HG03520 (cell line): ENCODE measurements around the gene TOMM6.
"Not testable (repeated sequence)": the region's sequence is repeated elsewhere in the genome, so short reads cannot be mapped to it uniquely, and the experiment has no call there.

Experiments
- ATAC-seq: cut with Tn5 transposase; IDR thresholded peaks from one replicate; pipeline ENCODE4 v1.9.1; 2021; ENCODE audit warnings: mild to moderate bottlenecking, moderate library complexity; ENCODE audit not compliant: unreplicated experiment

Gene TOMM6

GRCh38 chr6:41759905-41760579 lies 27.5 kb upstream of the TOMM6 start:
- no peak for ATAC-seq

- no peak for ATAC-seq
Observed at GRCh38 chr6:41763470-41763869, 24.0 kb upstream of the TOMM6 start.

DNA sequence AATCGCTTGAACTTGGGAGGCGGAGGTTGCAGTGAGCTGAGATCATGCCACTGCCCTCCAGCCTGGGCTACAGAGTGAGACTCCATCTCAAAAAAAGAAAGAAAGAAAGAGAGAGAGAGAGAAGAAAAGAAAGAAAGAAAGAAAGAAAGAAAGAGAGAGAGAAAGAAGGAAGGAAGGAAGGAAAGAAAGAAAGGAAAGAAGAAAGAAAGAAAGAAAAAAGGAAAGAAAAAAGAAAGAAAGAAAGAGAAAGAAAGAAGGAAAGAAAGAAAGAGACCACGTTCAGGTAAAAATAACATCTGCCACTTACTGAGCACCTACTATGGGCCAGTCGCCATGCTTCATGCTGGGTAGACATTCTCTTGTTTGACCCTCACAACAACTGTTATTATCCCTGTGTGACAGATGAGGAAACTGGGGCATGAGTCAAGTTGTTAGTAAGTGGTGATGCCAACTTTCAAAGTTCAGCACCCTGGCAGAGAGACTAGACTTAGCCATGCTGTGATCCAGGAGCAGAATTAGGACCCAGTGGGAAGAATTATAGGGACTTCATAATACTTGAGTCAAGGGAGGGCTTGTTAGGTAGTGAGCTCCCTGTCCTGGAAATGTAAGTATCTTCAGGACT lies 21.3 kb upstream of the TOMM6 start:
- not testable (repeated sequence) for ATAC-seq

GRCh38 chr6:41767112-41767833 lies 20.2 kb upstream of the TOMM6 start:
- ATAC-seq, result no peak

DNA sequence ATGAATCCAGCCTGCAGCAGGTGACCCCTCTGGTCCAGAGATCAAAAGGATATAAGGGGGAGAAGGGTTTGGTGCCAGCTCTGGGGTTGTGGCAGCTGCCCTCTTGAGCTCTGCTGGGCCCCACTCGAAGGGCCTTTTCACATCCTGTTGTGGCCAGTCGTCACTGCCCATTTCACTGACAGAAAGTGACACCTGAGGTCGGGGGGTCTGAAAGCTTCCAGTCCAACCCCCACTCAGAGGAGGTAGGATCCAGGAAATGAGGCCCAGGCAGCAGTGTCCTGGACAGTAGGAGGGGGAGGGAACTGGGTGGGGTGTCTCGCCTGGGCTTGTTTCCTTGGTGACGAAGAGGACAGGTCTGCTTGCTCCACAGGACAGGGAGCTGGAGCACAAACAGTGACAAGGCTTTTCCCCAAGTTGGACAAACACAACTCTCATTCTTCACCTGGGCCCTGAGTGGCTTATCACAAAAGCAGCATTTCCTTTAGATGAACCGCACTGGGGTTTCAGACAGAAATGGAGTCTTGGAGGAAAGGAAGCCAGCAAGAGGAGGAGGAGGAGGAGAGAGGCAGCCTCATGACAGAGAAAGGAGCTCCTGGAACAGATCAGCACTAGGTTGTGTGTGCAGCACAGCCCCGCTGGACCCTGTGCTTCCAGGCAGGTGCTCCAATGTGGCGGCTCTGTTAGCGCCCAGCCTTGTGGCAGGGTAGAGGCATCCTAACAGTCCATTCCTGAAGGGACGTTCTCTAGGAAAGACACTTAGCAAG lies 18.8 kb upstream of the TOMM6 start:
- ATAC-seq, result no peak

GRCh38 chr6:41769376-41769775 lies 18.1 kb upstream of the TOMM6 start:
- no peak for ATAC-seq

DNA sequence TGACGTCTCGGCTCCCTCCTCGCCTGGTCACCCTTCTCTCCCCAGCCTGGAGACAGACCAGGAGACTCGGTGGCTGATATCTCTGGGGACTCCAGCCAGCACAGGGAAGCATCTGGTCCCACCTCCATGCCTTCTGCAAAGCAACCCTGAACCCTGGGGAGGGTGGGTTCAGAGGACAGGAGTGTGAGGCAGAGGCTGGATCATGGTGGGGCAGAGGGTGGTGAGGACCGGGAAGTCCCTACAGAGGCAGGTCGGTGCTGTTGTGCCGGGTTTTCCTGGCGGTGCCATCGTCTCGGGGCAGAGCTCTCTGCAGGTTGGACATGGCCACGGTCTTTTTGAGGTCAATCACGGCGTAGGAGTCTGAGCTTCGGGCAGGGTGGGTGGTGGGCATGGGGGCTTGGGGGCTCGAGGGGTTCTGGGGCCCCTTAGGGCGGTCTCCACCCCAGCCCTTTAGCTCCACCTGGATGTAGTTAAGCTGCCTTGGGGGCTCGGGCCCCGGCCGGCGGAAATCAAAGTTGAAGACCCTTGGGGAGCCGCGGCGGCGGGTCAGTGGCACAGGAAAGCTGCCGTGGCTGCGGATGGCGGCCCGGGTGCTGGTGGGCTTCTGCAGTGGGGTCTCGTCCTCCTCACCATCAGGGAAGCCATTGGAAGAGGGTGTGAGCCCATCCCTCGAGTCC lies 17.0 kb upstream of the TOMM6 start:
- ATAC-seq, result no peak

- no peak for ATAC-seq
Observed at GRCh38 chr6:41771058-41771983, 16.2 kb upstream of the TOMM6 start.

DNA sequence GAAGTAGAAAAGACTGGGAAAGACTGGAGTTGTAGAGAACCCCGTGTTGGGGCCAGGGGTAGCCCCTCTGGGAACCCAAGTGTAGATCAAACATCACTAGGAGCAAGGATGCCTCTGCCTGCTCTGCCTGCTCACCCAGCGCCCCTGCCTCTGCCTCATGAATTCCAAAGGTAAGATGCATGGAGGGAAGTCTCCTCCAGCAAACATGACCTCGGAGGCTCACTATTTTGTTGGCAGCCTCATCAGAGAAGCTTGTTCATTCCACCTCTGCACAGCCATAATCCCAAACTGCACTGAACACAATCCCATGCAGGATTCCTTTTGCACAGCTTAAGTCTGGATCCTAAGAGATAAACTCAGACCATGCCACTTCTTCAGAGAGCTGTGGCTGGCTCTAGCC lies 12.7 kb upstream of the TOMM6 start:
- ATAC-seq, result no peak

- ATAC-seq, result no peak
Observed at GRCh38 chr6:41775293-41775882, 12.1 kb upstream of the TOMM6 start.

DNA sequence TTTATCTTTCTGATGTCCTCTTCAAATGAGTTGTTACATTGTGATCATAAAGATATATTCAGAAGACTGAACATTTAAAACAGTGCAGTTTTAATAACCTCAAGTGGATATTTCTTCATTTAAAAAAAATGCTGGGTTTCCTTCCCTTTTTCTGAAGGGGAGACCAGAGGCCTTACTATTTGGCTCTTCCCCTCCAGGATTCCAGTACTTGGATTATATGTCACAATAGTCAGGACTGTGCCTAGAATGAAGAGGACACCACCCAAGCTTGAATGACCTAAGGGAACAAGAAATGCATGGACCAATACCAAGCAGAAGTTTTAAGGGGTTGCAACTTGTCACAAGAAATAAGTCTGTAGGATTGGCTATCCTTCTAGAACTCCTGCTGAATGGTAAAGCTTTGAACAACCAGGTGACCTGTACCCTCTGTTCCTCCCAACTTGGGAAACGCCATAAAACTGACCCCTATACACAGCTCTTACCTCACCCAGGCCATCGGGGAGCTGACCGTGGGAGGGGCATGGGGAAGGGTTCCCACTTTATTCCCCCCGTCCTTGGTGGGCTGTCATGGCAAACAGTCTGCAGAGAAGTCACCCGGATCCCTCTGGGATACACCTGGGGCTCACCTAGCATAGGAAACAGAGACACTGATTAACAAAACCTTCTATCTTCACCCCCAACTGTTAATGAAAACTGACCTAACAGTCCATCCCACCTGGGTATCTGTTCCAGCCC lies 9.8 kb upstream of the TOMM6 start:
- ATAC-seq, result no peak

- ATAC-seq, result no peak
Observed at GRCh38 chr6:41778895-41779294, 8.6 kb upstream of the TOMM6 start.

GRCh38 chr6:41779336-41779735 lies 8.2 kb upstream of the TOMM6 start:
- peak; percentile 2 for ATAC-seq

DNA sequence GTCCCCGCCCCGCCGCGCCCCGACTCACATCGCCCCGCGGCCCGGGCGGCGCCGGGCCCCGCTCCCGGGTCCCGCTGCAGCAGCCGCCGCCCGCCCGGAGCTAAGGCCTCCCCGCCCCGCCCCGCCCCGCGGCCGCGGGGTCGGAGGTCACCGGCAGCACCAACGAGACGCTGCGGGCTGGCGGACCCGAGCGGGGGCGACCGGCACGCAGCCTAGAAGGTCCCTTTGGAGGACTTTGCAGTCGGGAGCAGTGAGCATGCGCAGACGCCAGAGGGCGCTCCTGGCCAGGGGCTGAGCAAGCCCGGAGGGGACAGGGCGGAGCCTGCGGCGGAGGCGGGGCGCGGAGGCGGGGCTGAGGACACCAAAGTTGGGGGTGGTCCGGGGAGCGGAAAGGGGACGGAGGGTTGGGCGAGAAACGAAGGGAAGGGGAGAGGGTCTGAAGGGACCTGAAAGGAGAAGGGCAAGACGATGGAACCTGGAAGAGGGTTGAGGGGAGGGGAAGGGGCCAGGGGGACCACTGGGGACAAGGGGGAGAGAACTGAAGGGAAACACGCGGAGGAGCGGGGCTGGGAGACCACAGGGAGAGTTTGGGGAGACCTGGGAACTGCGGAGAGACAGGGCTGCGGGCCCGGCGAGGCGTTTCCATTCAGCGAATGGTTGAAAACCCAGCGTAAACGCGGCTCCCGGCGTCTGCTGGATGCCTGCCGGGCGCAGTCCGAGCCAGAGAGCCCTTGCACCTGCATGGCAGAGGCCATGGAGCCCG lies 7.5 kb upstream of the TOMM6 start, which contains the start of gene FRS3:
Gene FRS3 (minus strand): TSS at position 113 of the 763 bp plus-strand sequence. CDS start 2,913 bp downstream, outside the sequence.
- peak; percentile 86 for ATAC-seq

DNA sequence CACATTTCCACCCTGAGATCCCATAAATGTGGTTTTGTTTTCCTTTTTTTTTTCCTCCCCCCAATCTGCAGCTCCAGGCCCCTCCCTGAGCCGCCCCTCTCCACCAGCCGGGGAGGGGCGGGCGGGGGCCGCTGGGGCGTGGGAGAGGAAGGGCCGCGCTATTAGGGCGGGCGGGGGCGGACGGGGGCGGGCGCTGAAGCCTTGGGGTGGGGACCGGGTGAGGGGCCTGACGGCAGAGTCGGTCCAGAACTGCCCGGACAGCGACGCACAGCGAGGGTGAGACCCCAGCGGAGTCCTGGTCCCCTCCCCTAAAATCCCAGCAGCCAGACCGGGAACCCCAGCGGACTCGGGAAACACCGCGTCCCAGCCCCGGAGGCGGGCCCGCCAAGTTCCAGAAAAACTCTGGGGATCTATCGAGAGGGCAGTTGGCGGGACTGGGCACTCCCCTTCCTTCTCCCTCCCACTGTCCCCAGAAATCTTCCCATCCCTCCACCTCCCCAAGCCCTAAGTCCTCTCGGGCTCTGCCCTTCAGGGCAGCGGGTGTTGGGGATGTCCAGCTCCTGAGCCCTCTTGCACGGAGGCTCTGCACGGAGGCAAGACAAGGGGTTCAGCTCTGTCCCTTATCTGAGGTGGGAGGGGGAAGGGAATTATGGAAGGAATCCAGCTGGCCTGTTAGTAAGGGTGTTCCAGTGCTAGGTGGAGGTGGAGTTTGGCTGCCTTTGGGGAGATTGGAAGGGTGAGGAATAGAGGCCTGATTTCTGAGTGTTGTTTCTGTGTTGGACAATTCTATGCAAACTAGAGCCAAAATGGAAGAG lies 6.7 kb upstream of the TOMM6 start, which contains the start of gene PRICKLE4:
Gene PRICKLE4 (plus strand): TSS at position 232 of the 815 bp plus-strand sequence. CDS start 2,692 bp downstream, outside the sequence.
- no peak for ATAC-seq

- ATAC-seq, result no peak
Observed at GRCh38 chr6:41781366-41781730, 6.1 kb upstream of the TOMM6 start.
